ENCODE data around the gene ANKFY1.

DNA sequence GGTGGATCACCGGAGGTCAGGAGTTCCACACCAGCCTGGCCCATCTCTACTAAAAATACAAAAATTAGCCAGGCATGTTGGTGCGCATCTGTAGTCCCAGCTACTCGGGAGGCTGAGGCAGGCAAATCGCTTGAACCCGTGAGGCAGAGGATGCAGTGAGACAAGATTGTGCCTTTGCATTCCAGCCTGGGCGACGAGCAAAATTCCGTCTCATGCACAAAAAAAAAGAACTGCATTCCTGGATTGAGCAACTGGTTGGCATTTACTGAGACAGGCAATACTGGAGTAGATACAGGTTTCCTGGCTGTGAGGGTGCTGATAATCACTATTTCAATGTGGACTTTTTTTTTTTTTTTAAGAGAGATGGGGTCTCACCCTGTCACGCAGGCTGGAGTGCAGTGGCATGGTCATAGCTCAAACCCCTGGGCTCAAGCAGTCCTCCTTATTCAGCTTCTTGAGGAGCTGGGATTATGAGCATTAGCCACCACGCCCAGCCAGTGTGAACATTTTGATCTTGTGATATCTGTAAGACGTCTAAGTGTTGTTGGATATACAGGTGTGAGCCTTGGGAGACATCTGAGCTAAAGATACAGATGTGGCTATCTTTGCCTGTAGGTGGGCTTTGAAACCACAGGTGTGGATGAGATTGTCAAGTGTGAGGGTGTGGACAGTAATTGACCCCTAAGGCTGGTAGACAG, 115.0 kb downstream of the ANKFY1 start:
- TF ChIP-seq CTCF (IDR thresholded peaks at IDR 0.05; ENCODE audit: poor library complexity) = no peak
- no peak for TF ChIP-seq EZH2 (IDR thresholded peaks at IDR 0.05; ENCODE audit: borderline replicate concordance)

Measured in hepatocyte (in vitro differentiated cells).